HG03575 (cell line): ENCODE data around the gene HACE1.
"Not testable (repeated sequence)": the region's sequence is repeated elsewhere in the genome, so short reads cannot be mapped to it uniquely, and the experiment has no call there.

Experiments used
- ATAC-seq: cut with Tn5 transposase; IDR thresholded peaks from one replicate; pipeline ENCODE4 v1.9.1; 2021; ENCODE audit not compliant: unreplicated experiment, insufficient number of reproducible peaks, low FRiP score; ENCODE audit errors: extremely low read depth

HACE1 gene

GRCh38 chr6:104754788-104755409 lies 104.8 kb downstream of the HACE1 start:
- no peak for ATAC-seq

GRCh38 chr6:104753251-104753650 lies 106.5 kb downstream of the HACE1 start:
- no peak for ATAC-seq

GRCh38 chr6:104750449-104750848 lies 109.3 kb downstream of the HACE1 start:
- ATAC-seq = no peak

GRCh38 chr6:104739124-104739523 lies 120.6 kb downstream of the HACE1 start:
- ATAC-seq = not testable (repeated sequence)

GRCh38 chr6:104737567-104737966 lies 122.2 kb downstream of the HACE1 start:
- not testable (repeated sequence) for ATAC-seq

GRCh38 chr6:104736545-104736944 lies 123.2 kb downstream of the HACE1 start:
- no peak for ATAC-seq

- no peak for ATAC-seq
These were observed 129.3 kb downstream of the HACE1 start for GRCh38 chr6:104730450-104730849.

- no peak for ATAC-seq
These were observed 130.3 kb downstream of the HACE1 start for GRCh38 chr6:104729433-104729832.

- ATAC-seq = no peak
These were observed 131.3 kb downstream of the HACE1 start for GRCh38 chr6:104728448-104728847.

- no peak for ATAC-seq
These were observed 141.0 kb downstream of the HACE1 start for GRCh38 chr6:104718672-104719071.

GRCh38 chr6:104716858-104717257 lies 142.9 kb downstream of the HACE1 start:
- no peak for ATAC-seq

- no peak for ATAC-seq
These were observed 144.9 kb downstream of the HACE1 start for GRCh38 chr6:104714796-104715195.

- no peak for ATAC-seq
These were observed 145.7 kb downstream of the HACE1 start for GRCh38 chr6:104713982-104714381.

- no peak for ATAC-seq
These were observed 148.3 kb downstream of the HACE1 start for GRCh38 chr6:104711371-104711770.

- ATAC-seq = no peak
These were observed 149.0 kb downstream of the HACE1 start for GRCh38 chr6:104710543-104711335.

- ATAC-seq = no peak
These were observed 153.7 kb downstream of the HACE1 start for GRCh38 chr6:104705916-104706442.

- no peak for ATAC-seq
These were observed 154.5 kb downstream of the HACE1 start for GRCh38 chr6:104705095-104705707.

GRCh38 chr6:104704191-104704590 lies 155.5 kb downstream of the HACE1 start:
- ATAC-seq = no peak

GRCh38 chr6:104702126-104702841 lies 157.4 kb downstream of the HACE1 start:
- ATAC-seq = no peak
